ENCODE measurements around the gene CALML6.

DNA sequence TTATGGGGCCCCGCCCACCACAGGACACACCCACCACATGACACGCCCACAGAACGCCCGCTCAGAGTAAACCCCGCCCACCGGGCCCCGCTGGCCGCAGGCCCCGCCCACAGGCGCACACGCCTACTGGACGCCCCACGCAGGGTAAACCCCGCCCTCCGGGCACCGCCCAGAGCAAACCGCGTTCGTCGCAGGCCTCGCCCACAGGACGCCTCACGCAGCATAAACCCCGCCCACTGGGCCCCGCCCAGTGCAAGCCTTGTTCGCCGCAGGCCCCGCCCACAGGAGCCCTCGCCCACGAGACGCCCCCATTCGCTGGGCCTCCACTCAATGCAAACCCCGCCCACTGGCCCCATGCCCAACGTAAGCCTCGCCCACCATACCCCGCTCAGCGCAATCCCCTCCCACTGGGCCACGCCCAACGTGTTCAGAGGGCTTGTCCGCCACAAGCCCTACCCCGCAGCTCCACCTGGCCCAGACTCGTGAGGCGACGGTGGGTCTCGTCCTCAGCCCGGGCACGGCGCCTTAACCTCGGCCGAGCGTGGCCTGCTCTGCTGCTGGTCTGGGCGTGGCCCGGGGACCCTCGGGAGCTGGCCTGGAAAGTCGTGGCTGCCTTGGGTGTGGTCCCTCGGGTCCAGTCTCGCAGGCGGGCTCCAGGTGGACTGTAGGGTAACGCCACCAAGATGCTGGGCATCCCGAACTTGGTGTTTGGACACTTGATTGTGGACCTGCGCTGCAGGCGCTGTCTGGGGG is 4.4 kb downstream of the CALML6 start:
- TF ChIP-seq, protein P1, sequence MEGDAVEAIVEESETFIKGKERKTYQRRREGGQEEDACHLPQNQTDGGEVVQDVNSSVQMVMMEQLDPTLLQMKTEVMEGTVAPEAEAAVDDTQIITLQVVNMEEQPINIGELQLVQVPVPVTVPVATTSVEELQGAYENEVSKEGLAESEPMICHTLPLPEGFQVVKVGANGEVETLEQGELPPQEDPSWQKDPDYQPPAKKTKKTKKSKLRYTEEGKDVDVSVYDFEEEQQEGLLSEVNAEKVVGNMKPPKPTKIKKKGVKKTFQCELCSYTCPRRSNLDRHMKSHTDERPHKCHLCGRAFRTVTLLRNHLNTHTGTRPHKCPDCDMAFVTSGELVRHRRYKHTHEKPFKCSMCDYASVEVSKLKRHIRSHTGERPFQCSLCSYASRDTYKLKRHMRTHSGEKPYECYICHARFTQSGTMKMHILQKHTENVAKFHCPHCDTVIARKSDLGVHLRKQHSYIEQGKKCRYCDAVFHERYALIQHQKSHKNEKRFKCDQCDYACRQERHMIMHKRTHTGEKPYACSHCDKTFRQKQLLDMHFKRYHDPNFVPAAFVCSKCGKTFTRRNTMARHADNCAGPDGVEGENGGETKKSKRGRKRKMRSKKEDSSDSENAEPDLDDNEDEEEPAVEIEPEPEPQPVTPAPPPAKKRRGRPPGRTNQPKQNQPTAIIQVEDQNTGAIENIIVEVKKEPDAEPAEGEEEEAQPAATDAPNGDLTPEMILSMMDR (IDR thresholded peaks at IDR 0.05; ENCODE audit: insufficient read depth, low read length, poor library complexity, severe bottlenecking): no peak
- no peak for TF ChIP-seq EZH2phosphoT487 (conservative IDR thresholded peaks at IDR 0.05; ENCODE audit: low read length)
